ENCODE measurements around the gene PADI4.

DNA sequence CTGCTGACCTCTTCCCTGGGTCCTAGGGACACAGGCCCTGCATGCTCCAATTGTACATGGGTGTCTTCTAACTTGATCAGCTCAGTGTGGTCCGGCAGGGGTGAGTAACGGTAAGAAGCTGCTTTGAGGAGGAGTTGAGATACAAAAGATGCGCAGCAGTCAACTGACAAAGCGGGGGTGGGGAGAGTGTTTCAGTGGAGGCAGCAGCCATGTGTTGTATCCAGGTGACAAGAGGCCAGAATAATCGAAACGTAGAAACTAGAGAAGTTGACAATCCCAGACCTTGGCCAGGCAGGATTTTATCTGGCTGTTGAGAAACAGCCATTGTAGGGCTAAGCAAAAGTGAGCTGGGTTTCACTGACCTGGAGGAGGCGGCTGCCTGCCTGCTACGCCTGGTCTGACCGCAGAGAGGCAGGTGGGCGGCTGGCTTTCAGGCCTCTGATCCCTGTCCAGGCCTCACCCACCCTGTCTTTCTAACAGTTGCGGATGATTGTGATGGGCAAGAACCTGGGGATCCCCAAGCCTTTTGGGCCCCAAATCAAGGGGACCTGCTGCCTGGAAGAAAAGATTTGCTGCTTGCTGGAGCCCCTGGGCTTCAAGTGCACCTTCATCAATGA, 92.8 kb downstream of the PADI4 start:
- TF ChIP-seq, protein P1, sequence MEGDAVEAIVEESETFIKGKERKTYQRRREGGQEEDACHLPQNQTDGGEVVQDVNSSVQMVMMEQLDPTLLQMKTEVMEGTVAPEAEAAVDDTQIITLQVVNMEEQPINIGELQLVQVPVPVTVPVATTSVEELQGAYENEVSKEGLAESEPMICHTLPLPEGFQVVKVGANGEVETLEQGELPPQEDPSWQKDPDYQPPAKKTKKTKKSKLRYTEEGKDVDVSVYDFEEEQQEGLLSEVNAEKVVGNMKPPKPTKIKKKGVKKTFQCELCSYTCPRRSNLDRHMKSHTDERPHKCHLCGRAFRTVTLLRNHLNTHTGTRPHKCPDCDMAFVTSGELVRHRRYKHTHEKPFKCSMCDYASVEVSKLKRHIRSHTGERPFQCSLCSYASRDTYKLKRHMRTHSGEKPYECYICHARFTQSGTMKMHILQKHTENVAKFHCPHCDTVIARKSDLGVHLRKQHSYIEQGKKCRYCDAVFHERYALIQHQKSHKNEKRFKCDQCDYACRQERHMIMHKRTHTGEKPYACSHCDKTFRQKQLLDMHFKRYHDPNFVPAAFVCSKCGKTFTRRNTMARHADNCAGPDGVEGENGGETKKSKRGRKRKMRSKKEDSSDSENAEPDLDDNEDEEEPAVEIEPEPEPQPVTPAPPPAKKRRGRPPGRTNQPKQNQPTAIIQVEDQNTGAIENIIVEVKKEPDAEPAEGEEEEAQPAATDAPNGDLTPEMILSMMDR (conservative IDR thresholded peaks at IDR 0.05): no peak
- no peak for TF ChIP-seq EZH2 (IDR thresholded peaks at IDR 0.05; ENCODE audit: low read depth)
